Fibroblast of skin of scalp (primary cell): ENCODE measurements around the gene OGFOD2. TPM values are rescaled to one million over a fixed set of nuclear protein-coding genes. Genes with fewer than 3 reads are reported as not detected.

Experiments
- DNase-seq: peaks from one replicate; pipeline ENCODE4 v3.0.0-alpha.2; 2013
- polyA plus RNA-seq, 2 experiments: library from polyadenylated mRNA; unstranded; fragments of 120-200 nt; gene quantifications; one replicate each; pipeline ENCODE4 v1.2.1, GENCODE V29; 2013; ENCODE audit not compliant: insufficient read length in 2 of 2

The OGFOD2 gene
- polyA plus RNA-seq (2013, experiment 1 of 2; ENCODE audit: insufficient read length), result 13.9 TPM
- 12.7 TPM for polyA plus RNA-seq (2013, experiment 2 of 2; ENCODE audit: insufficient read length)

GRCh38 chr12:122974892-122975789, at the start of gene OGFOD2:
OGFOD2 (plus strand) TSS chr12:122975244; CDS start chr12:122975252, 8 bp downstream.
- DNase-seq, result peak; percentile 93

GRCh38 chr12:122927756-122928403, 47.2 kb upstream of the OGFOD2 start:
- no peak for DNase-seq

DNA sequence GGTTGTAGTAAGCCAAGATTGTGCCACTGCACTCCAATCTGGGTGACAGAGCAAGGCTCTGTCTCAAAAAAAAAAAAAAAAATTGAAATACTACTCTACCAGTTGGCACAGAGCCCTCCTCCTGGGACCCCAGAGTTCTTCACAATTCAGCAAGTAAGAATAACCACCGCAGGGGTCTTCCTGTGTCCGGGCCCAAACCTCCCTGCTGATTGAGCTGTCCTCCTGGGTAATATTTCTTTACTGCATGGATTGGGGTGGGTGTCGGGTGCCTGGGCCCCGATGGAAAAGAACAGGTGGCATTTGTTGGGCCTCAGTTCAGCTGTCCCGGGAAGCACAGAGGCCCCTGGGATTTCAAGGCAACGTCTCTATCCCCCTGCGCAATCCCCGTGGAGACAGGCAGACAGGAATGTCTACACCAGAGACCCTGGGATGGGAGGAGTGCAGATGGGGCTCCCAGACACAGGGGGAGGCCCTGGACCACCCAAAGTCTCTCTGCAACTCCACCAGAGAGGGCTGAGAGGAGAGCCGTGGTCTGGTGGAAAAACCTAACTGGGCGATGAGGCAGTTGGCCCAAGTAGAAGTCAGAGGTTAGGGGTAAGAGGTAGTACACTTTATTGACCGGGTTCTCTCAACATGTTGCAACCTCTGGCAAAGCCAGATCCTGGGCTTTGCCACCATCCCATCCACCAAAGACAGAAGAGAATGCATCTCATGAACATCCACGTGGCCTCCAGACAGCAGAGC, 46.5 kb upstream of the OGFOD2 start:
- DNase-seq, result no peak

GRCh38 chr12:122929148-122929538, 45.9 kb upstream of the OGFOD2 start:
- DNase-seq, result no peak

GRCh38 chr12:122929812-122930211, 45.2 kb upstream of the OGFOD2 start:
- no peak for DNase-seq

- no peak for DNase-seq
Observed at GRCh38 chr12:122932207-122932606, 42.8 kb upstream of the OGFOD2 start.

DNA sequence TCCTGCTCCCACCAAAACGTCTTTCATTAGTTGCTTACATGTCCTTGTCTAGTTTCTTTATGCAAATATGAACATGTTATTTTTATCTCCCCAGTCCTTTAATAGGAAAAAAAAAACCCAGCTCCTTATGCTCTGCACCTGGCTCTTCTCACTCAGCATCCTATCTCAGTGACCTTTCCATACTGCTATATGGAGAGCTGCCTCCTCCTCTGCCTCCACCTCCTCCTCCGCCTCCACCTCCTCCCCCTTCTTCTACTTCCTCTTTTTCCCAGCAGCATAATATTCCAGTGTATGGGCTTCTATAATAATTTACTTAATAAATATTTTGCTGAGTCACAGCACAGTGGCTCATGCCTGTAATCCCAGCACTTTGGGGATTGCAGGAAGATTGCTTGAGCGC, 40.3 kb upstream of the OGFOD2 start:
- no peak for DNase-seq

GRCh38 chr12:122935318-122935717, 39.7 kb upstream of the OGFOD2 start:
- no peak for DNase-seq

DNA sequence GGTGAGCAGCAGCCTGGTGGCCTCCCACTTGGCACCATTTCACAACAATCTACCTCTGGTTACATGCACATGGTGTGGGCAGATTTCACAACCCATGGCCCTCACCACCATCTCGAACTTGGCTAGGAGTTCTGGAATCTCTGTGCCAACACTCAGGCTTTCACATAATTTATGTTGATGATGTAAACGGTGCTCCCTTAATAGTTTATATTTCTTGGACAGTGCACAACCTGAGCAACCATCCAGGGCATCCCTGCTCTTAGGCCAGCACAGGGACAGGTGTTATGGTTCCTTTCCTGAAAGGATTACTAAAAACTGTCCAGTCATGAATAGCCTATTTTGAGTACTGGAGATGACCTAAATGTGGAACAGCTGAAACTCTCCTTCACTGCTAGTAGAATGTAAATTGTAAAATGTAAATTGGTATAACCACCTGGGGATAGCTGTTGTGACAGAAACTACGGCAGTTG, 37.4 kb upstream of the OGFOD2 start:
- DNase-seq, result no peak

DNA sequence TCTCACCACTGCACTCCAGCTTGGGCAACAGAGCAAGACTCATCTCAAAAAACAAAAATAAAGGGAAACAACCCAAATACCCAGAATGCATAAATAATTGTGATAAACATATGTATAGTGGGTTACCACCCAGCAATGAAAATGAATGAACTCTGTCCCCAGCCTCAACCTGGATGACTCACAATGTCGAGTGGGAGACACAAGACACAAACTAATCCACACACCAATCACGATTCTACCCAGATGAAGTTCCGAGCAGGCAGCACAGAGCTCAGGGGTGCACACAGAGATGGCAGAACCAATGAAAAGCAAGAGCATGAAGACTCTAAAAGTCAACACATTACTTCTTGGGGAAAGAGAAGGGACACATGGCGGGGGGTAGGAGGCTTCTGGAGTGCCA, 35.9 kb upstream of the OGFOD2 start:
- DNase-seq, result no peak

DNA sequence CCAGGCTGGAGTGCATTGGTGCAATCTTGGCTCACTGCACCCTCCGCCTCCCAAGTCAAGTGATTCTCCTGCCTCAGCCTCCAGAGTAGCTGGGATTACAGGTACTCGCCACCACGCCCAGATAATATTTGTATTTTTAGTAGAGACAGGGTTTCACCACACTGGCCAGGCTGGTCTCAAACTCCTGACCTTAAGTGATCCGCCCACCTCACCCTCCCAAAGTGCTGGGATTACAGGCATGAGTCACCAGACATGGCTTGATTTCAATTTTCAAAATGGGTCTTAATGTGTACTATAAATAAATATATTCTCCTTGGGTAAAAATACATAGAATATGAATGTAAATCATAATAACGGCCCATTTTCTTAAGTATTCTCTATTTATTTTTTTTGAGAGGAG, 33.7 kb upstream of the OGFOD2 start:
- peak; percentile 44 for DNase-seq

- DNase-seq, result no peak
Observed at GRCh38 chr12:122942637-122943036, 32.4 kb upstream of the OGFOD2 start.

DNA sequence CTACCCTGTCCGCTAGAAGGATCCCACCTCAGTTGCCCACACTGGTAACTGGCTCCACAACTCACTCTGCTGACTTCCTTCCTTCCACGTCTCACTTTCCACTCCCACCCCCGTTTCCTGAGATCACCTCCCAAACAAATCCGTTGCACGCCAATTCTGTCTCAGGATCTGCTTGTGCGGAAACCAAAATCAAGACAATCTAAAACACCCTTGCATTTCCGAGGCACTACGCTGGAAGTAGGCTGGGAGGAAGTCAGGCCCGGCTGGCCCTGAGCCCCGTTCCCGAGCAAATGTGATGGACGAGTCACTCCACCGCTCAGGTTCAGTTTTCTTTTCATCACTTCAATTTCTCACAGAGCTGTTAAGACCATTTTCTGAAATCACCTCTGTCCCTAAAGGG, 31.8 kb upstream of the OGFOD2 start:
- no peak for DNase-seq

DNA sequence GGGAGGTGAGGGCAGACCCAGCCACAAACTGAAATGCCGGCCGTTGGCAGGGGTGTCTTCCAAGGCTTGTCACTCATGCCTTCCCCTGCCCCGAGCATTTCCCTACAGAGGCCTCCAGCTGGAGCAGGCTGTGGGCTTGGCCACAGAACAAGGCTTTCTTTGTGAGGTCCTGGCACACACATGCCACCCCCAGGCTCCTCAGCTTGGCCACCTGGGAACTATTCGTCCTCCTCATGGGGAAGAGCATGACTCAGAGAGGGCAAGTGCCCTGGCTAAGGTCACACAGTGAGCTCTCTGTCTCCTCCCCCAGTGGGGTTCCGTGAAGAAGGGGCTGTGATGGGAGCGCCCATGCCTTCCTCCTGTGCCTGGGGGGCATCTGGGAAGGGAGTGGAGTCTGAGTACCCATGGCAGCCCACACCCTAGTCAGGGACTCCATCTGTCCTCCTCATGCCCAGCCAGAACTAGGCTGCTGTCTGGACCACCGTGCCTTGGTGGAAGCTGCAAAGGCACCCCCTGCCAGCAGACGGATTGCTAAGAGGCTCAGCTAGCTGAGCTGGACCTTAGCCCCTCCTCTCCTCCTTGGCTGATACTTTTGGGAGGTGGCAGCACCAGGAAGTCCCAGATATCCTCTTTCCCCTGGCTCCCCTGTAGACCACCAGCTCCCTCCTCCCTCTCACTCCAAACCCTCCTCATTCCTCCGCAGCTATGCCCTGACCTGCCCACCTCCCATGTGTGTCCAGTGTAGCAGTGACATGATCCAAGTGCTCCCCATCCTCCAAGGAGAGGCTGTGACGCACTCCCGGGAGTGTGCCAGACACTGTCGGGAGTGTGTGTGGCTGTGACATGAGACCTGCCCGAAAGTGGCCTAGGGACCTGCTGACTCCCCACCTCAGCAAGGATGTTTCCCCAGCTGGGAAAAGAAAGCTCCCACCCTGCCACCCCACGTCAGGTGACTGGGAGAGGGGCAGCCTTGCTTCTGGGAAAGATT, 30.1 kb upstream of the OGFOD2 start:
- no peak for DNase-seq

- peak; percentile 99 for DNase-seq
Observed at GRCh38 chr12:122946690-122947341, 28.2 kb upstream of the OGFOD2 start.

DNA sequence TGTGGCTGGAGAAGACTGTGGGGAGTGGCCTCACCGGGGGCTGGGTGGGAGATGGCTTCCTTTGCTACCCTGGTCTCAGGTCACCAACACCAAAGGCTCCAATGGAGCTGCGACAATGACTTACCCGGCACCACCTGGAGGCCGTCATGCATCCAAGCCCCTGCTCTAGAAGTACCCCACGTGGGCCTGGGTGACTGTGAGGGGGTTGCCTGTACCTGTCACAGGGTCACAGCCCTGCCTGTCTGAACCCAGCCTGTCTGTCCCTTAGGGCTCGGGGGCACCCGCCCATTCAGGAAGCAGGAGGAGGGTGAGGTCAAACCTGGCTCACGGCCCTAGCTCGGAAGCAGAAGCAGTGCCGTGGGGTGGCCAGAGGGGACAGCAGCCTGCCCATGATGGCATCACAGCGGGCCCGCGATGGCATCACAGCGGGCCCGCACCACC, 27.7 kb upstream of the OGFOD2 start:
- no peak for DNase-seq

DNA sequence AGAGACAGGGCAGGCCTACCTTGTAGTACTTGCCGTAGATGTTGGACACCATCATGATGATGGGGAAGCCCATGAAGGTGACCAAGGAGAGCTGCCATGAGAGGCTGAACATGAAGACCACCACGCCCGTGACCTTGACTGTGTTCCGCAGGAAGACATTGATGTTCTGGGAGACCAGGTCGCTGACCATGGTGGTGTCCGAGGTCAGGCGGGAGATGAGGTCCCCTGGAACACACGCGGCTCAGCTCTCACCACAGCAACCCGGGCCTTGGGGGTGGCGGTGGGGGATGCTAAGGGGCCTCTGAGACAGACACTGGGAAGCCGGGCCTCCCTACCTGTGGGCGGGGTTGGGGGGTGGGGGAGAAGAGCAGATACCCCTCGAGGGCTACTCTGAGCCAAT, 26.4 kb upstream of the OGFOD2 start:
- DNase-seq, result no peak

- no peak for DNase-seq
Observed at GRCh38 chr12:122949405-122949804, 25.6 kb upstream of the OGFOD2 start.

DNA sequence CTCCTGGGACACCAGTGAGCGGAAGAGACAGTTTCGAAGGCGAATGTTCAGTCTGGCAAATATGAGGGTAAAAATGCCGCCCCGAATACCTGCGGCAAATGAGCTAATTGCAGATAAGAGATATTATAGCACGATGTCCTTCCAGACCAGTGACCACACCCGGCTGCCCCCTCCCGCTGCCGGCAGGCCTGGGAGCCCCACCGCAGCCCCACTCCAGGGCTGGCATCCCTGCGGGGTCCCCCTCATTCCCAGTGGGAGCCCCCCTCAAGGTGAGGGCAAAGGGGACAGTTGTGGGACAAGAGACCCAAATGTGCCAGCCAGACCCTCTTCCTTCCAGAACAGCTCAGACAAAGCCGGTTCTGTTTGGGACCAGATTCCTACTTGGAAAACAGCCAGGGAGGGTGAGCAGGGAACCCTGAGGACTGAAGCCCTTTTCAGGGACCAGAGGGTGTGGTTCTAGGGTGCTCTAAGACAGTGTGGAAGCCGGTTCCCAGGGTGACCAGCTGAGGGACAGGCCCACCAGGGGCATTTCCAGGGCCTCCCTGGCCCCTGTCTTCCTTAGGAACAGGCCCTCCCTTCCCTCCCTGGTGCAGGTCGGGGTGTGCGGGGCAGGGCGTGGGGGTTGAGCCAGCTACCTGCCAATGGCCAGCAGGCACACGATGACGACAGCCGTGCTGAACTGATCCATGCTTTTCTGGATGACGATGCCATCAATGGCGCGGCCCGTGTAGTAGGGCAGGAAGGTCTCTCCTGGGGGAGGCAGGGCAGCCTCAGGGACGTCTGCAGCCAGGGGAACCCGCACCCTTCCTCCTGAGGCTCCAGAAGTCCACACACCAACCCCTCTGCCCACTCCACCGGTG, 25.0 kb upstream of the OGFOD2 start:
- DNase-seq, result no peak

GRCh38 chr12:122951406-122951805, 23.6 kb upstream of the OGFOD2 start:
- no peak for DNase-seq
